HTR-8/SVneo (cell line): ENCODE results near the gene TSPAN9.
A peak's percentile ranks its signal among the peaks of the same experiment; 100 is the strongest.

Source experiments
- DNase-seq: peaks from one replicate; pipeline ENCODE4 v3.0.0; 2011; ENCODE audit warnings: low spot score, mixed read lengths; ENCODE audit not compliant: insufficient read length
- FAIRE-seq: peaks from 2 replicates; lab custom pipeline; 2011; peaks lifted over from hg19 to GRCh38; lab: Jason Lieb, UNC

TSPAN9 gene

GRCh38 chr12:3073438-3074250 lies 3.5 kb upstream of the TSPAN9 start:
- DNase-seq (peak; percentile 95), FAIRE-seq (peak; percentile 97)

GRCh38 chr12:3075315-3075714 lies 1.9 kb upstream of the TSPAN9 start:
- FAIRE-seq = no peak

GRCh38 chr12:3077572-3078081 lies 448 bp downstream of the TSPAN9 start:
- FAIRE-seq (no peak), DNase-seq (peak; percentile 38)

More at GRCh38 chr12:3075315-3075714, 1.9 kb upstream of the TSPAN9 start:
- no peak for DNase-seq

- DNase-seq (no peak), FAIRE-seq (no peak)
These were observed 1.1 kb downstream of the TSPAN9 start for GRCh38 chr12:3078086-3078820.

GRCh38 chr12:3081091-3081490 lies 3.9 kb downstream of the TSPAN9 start:
- FAIRE-seq (no peak), DNase-seq (no peak)

GRCh38 chr12:3081886-3082285 lies 4.7 kb downstream of the TSPAN9 start:
- DNase-seq (no peak), FAIRE-seq (no peak)

- DNase-seq (no peak), FAIRE-seq (no peak)
These were observed 6.2 kb downstream of the TSPAN9 start for GRCh38 chr12:3083241-3083920.

GRCh38 chr12:3083921-3084347 lies 6.8 kb downstream of the TSPAN9 start:
- FAIRE-seq (no peak), DNase-seq (no peak)

- FAIRE-seq = no peak
These were observed 7.6 kb downstream of the TSPAN9 start for GRCh38 chr12:3084742-3085141.

GRCh38 chr12:3085341-3086139 lies 8.4 kb downstream of the TSPAN9 start:
- no peak for FAIRE-seq
- DNase-seq = no peak

More at GRCh38 chr12:3084742-3085141, 7.6 kb downstream of the TSPAN9 start:
- no peak for DNase-seq

GRCh38 chr12:3086211-3086610 lies 9.0 kb downstream of the TSPAN9 start:
- FAIRE-seq (no peak), DNase-seq (no peak)

- DNase-seq (no peak), FAIRE-seq (peak; percentile 77)
These were observed 9.6 kb downstream of the TSPAN9 start for GRCh38 chr12:3086729-3087323.

- FAIRE-seq (peak; percentile 72), DNase-seq (no peak)
These were observed 10.8 kb downstream of the TSPAN9 start for GRCh38 chr12:3087758-3088650.

GRCh38 chr12:3089588-3089987 lies 12.4 kb downstream of the TSPAN9 start:
- no peak for DNase-seq
- FAIRE-seq = no peak

- FAIRE-seq (no peak), DNase-seq (no peak)
These were observed 13.3 kb downstream of the TSPAN9 start for GRCh38 chr12:3090240-3091037.

GRCh38 chr12:3091038-3091319 lies 13.8 kb downstream of the TSPAN9 start:
- FAIRE-seq (no peak), DNase-seq (no peak)

GRCh38 chr12:3091382-3092241 lies 14.4 kb downstream of the TSPAN9 start:
- no peak for DNase-seq
- no peak for FAIRE-seq
